ENCODE measurements around the gene REEP3.

The REEP3 gene

GRCh38 chr10:63584725-63585035 lies 63.5 kb downstream of the REEP3 start:
- in situ Hi-C loops (cut with MboI; ENCODE audit: low sequenced_read_pairs) = no loop called here

GRCh38 chr10:63585041-63585440 lies 63.8 kb downstream of the REEP3 start:
- in situ Hi-C loops (cut with MboI; ENCODE audit: low sequenced_read_pairs) = no loop called here

GRCh38 chr10:63586043-63586442 lies 64.8 kb downstream of the REEP3 start:
- in situ Hi-C loops (cut with MboI; ENCODE audit: low sequenced_read_pairs) = no loop called here

- in situ Hi-C loops (cut with MboI; ENCODE audit: low sequenced_read_pairs) = no loop called here
These were observed 66.0 kb downstream of the REEP3 start for GRCh38 chr10:63587191-63587590.

- in situ Hi-C loops (cut with MboI; ENCODE audit: low sequenced_read_pairs) = no loop called here
These were observed 67.4 kb downstream of the REEP3 start for GRCh38 chr10:63588436-63589167.

- in situ Hi-C loops (cut with MboI; ENCODE audit: low sequenced_read_pairs) = no loop called here
These were observed 70.6 kb downstream of the REEP3 start for GRCh38 chr10:63591600-63592379.

GRCh38 chr10:63593576-63593975 lies 72.4 kb downstream of the REEP3 start:
- in situ Hi-C loops (cut with MboI; ENCODE audit: low sequenced_read_pairs) = no loop called here

GRCh38 chr10:63595072-63595471 lies 73.9 kb downstream of the REEP3 start:
- in situ Hi-C loops (cut with MboI; ENCODE audit: low sequenced_read_pairs) = no loop called here

- in situ Hi-C loops (cut with MboI; ENCODE audit: low sequenced_read_pairs) = no loop called here
These were observed 75.7 kb downstream of the REEP3 start for GRCh38 chr10:63596924-63597323.

- in situ Hi-C loops (cut with MboI; ENCODE audit: low sequenced_read_pairs) = loop anchor here (25.0 kb wide), 1 partner anchor 388 kb away; no protein-coding TSS in a partner anchor
These were observed 79.3 kb downstream of the REEP3 start for GRCh38 chr10:63600540-63600939.

GRCh38 chr10:63603709-63604445 lies 82.7 kb downstream of the REEP3 start:
- in situ Hi-C loops (cut with MboI; ENCODE audit: low sequenced_read_pairs) = loop anchor here (25.0 kb wide), 1 partner anchor 392 kb away; no protein-coding TSS in a partner anchor

GRCh38 chr10:63605197-63605967 lies 84.2 kb downstream of the REEP3 start:
- in situ Hi-C loops (cut with MboI; ENCODE audit: low sequenced_read_pairs) = loop anchor here (25.0 kb wide), 1 partner anchor 393 kb away; no protein-coding TSS in a partner anchor

- in situ Hi-C loops (cut with MboI; ENCODE audit: low sequenced_read_pairs) = loop anchor here (25.0 kb wide), 1 partner anchor 396 kb away; no protein-coding TSS in a partner anchor
These were observed 87.3 kb downstream of the REEP3 start for GRCh38 chr10:63608511-63608910.

GRCh38 chr10:63611078-63611477 lies 89.9 kb downstream of the REEP3 start:
- in situ Hi-C loops (cut with MboI; ENCODE audit: low sequenced_read_pairs) = loop anchor here (25.0 kb wide), 1 partner anchor 399 kb away; no protein-coding TSS in a partner anchor

- in situ Hi-C loops (cut with MboI; ENCODE audit: low sequenced_read_pairs) = loop anchor here (25.0 kb wide), 1 partner anchor 402 kb away; no protein-coding TSS in a partner anchor
These were observed 93.2 kb downstream of the REEP3 start for GRCh38 chr10:63614371-63614891.

- in situ Hi-C loops (cut with MboI; ENCODE audit: low sequenced_read_pairs) = loop anchor here (25.0 kb wide), 1 partner anchor 406 kb away; no protein-coding TSS in a partner anchor
These were observed 97.4 kb downstream of the REEP3 start for GRCh38 chr10:63618552-63618951.

- in situ Hi-C loops (cut with MboI; ENCODE audit: low sequenced_read_pairs) = loop anchor here (25.0 kb wide), 1 partner anchor 407 kb away; no protein-coding TSS in a partner anchor
These were observed 98.2 kb downstream of the REEP3 start for GRCh38 chr10:63619426-63619825.

GRCh38 chr10:63622097-63622496 lies 100.9 kb downstream of the REEP3 start:
- in situ Hi-C loops (cut with MboI; ENCODE audit: low sequenced_read_pairs) = loop anchor here (25.0 kb wide), 1 partner anchor 410 kb away; no protein-coding TSS in a partner anchor

GRCh38 chr10:63624701-63625100 lies 103.5 kb downstream of the REEP3 start:
- in situ Hi-C loops (cut with MboI; ENCODE audit: low sequenced_read_pairs) = loop anchor here (25.0 kb wide), 1 partner anchor 412 kb away; no protein-coding TSS in a partner anchor

GRCh38 chr10:63627396-63627795 lies 106.2 kb downstream of the REEP3 start:
- in situ Hi-C loops (cut with MboI; ENCODE audit: low sequenced_read_pairs) = no loop called here

Measured in hTERT RPE-1 (cell line).